HepG2 (cell line): ENCODE data around the gene SDR42E2. TPM values are rescaled to one million over a fixed set of nuclear protein-coding genes. Genes with fewer than 3 reads are reported as not detected.

Experiments
- ARID2 ChIP-seq: sonication (generic); formaldehyde crosslinking; IDR thresholded peaks from 2 replicates; pipeline ENCODE4 v1.8.1; 2022; ENCODE audit warnings: mild to moderate bottlenecking, missing genetic modification reagents, borderline replicate concordance
- CBX2 ChIP-seq, 2 experiments: fragments of 200-600 bp in 1 of 2; sonication (generic); formaldehyde crosslinking in 1 of 2; IDR thresholded peaks; 2 replicates each; pipeline versions ENCODE4 v1.7.0 to v1.8.1; 2018 to 2022; ENCODE audit warnings: low read depth in 2 of 2, low read length in 1 of 2, mild to moderate bottlenecking in 1 of 2, missing genetic modification reagents in 1 of 2
- HNRNPK ChIP-seq: fragments of 200-400 bp; formaldehyde crosslinking; IDR thresholded peaks from 2 replicates; pipeline ENCODE4 v1.6.1; 2018; ENCODE audit warnings: low read length, low read depth, moderate library complexity, mild to moderate bottlenecking; ENCODE audit not compliant: poor library complexity, severe bottlenecking
- IRF2 ChIP-seq: IDR thresholded peaks from 2 replicates; pipeline ENCODE4 v1.6.1; 2018; ENCODE audit warnings: missing genetic modification reagents, missing compliant biosample characterization
- JUN ChIP-seq: sonication (generic); formaldehyde crosslinking; IDR thresholded peaks from 2 replicates; pipeline ENCODE4 v1.4.0; 2020; ENCODE audit warnings: mild to moderate bottlenecking, missing genetic modification reagents
- MED1 ChIP-seq: sonication (generic); formaldehyde crosslinking; IDR thresholded peaks from 2 replicates; pipeline ENCODE4 v1.4.0; 2020; ENCODE audit warnings: missing genetic modification reagents
- NCOA1 ChIP-seq: sonication (generic); formaldehyde crosslinking; IDR thresholded peaks from 2 replicates; pipeline ENCODE4 v1.9.0; 2021; ENCODE audit warnings: missing genetic modification reagents
- NR2F1 ChIP-seq, 2 experiments: fragments of 450-650 bp in 1 of 2; formaldehyde crosslinking in 1 of 2; IDR thresholded peaks; 2 replicates each; pipeline versions ENCODE4 v1.5.0 to v1.6.1; 2016 to 2020; ENCODE audit warnings: mild to moderate bottlenecking in 1 of 2, missing compliant biosample characterization in 1 of 2, missing genetic modification reagents in 1 of 2, moderate library complexity in 1 of 2
- ZBTB1 ChIP-seq: sonication (generic); formaldehyde crosslinking; IDR thresholded peaks from 2 replicates; pipeline ENCODE4 v1.4.0; 2020; ENCODE audit warnings: missing genetic modification reagents, borderline replicate concordance
- ZBTB7B ChIP-seq: sonication (generic); formaldehyde crosslinking; IDR thresholded peaks from 2 replicates; pipeline ENCODE4 v1.4.0; 2020; ENCODE audit warnings: missing genetic modification reagents
- ZNF382 ChIP-seq: sonication (generic); formaldehyde crosslinking; IDR thresholded peaks from 2 replicates; pipeline ENCODE4 v1.5.0; 2020; ENCODE audit warnings: missing genetic modification reagents, mild to moderate bottlenecking, borderline replicate concordance
- ZNF558 ChIP-seq: sonication (generic); formaldehyde crosslinking; IDR thresholded peaks from 2 replicates; pipeline ENCODE4 v1.9.0; 2022; ENCODE audit warnings: mild to moderate bottlenecking, missing genetic modification reagents, borderline replicate concordance
- ZNF570 ChIP-seq: sonication (generic); formaldehyde crosslinking; IDR thresholded peaks from 2 replicates; pipeline ENCODE4 v1.4.0; 2020; ENCODE audit warnings: mild to moderate bottlenecking, missing genetic modification reagents, borderline replicate concordance
- ZSCAN20 ChIP-seq: sonication (generic); formaldehyde crosslinking; IDR thresholded peaks from 2 replicates; pipeline ENCODE4 v1.4.0; 2020; ENCODE audit warnings: missing genetic modification reagents, mild to moderate bottlenecking, borderline replicate concordance
- polyA plus RNA-seq, 8 experiments: library from polyadenylated mRNA; depleted of rRNA in 3 of 8; stranded (reverse) in 7 of 8; unstranded in 1 of 8; fragments of >200 nt; fragmentation: Illumina TruSeq in 4 of 8; extraction: Trizol in 4 of 8; gene quantifications; 2 replicates each; pipeline versions ENCODE4 v1.2.1 to v1.2.3, GENCODE V29; 2011 to 2016; ENCODE audit warnings: low read depth in 4 of 8, missing spikeins in 1 of 8, mixed read lengths in 1 of 8; ENCODE audit not compliant: insufficient read depth in 1 of 8
- total RNA-seq, 5 experiments: library from RNA; depleted of rRNA; stranded (reverse); fragments of >200 nt; fragmentation: Illumina TruSeq; extraction: Trizol; gene quantifications; 2 replicates each; pipeline ENCODE4 v1.2.3, GENCODE V29; 2016; ENCODE audit warnings: low read depth in 1 of 5
- TF ChIP-seq, protein P1 (sequence below): sonication (generic); formaldehyde crosslinking; IDR thresholded peaks from 2 replicates; pipeline ENCODE4 v1.4.0; 2020; ENCODE audit warnings: missing genetic modification reagents, borderline replicate concordance
- TF ChIP-seq, protein P2 (sequence below): sonication (generic); formaldehyde crosslinking; IDR thresholded peaks from 2 replicates; pipeline ENCODE4 v1.4.0; 2020; ENCODE audit warnings: missing genetic modification reagents
- TF ChIP-seq, protein P3 (sequence below): sonication (generic); formaldehyde crosslinking; IDR thresholded peaks from 2 replicates; pipeline ENCODE4 v1.8.1; 2023; ENCODE audit warnings: mild to moderate bottlenecking, inconsistent platforms, moderate library complexity, missing genetic modification reagents, borderline replicate concordance
- TF ChIP-seq, protein P4 (sequence below): sonication (generic); formaldehyde crosslinking; IDR thresholded peaks from 2 replicates; pipeline ENCODE4 v1.5.1; 2020; ENCODE audit warnings: missing genetic modification reagents, mild to moderate bottlenecking, borderline replicate concordance
- TF ChIP-seq, protein P5 (sequence below): sonication (generic); formaldehyde crosslinking; IDR thresholded peaks from 2 replicates; pipeline ENCODE4 v1.8.0; 2022; ENCODE audit warnings: missing genetic modification reagents, low read depth, mild to moderate bottlenecking, borderline replicate concordance

SDR42E2 gene
- total and polyA plus RNA-seq, 2 of the 13 experiments (the other 11 are each of a cell fraction or from before 2014, with no cell fraction given): 0.05 to 0.11 TPM

DNA sequence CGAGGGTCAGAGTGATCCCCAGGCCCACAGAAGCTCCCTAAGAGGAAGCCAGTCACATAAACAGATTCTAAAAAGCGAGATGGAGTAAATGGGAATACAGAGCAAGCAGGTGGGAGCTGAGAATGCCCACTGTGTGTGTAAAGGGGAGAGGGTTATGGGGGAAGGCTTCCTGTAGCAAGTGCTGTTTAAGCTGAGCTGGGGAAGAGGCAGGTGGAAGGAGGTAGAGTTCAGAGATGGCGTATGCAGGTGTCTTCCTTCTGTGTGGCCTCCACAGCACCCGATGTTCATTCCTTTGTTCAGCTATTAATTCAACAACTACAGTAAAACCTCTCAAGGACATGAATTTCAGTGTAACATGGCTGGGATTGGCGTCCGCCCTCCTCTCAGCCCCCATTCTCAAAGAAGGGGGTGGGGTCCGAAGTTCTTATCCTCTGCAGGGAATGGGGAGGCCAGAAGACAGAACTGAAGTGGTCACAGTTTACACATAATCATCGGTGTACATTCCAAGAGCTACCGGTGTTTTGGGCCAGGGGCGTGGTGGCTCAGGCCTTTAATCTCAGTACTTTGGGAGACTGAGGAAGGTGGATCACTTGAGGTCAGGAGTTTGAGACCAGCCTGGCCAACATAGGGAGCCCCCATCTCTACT lies 45.5 kb downstream of the SDR42E2 start (continued):
- TF ChIP-seq, protein P1, sequence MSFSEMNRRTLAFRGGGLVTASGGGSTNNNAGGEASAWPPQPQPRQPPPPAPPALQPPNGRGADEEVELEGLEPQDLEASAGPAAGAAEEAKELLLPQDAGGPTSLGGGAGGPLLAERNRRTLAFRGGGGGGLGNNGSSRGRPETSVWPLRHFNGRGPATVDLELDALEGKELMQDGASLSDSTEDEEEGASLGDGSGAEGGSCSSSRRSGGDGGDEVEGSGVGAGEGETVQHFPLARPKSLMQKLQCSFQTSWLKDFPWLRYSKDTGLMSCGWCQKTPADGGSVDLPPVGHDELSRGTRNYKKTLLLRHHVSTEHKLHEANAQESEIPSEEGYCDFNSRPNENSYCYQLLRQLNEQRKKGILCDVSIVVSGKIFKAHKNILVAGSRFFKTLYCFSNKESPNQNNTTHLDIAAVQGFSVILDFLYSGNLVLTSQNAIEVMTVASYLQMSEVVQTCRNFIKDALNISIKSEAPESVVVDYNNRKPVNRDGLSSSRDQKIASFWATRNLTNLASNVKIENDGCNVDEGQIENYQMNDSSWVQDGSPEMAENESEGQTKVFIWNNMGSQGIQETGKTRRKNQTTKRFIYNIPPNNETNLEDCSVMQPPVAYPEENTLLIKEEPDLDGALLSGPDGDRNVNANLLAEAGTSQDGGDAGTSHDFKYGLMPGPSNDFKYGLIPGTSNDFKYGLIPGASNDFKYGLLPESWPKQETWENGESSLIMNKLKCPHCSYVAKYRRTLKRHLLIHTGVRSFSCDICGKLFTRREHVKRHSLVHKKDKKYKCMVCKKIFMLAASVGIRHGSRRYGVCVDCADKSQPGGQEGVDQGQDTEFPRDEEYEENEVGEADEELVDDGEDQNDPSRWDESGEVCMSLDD (CRISPR knock-in tag): no peak
- TF ChIP-seq MED1 (0 out of 2 replicates have a peak, but pooled peaks have one; percentile 20), ZNF570 (CRISPR knock-in tag) (no peak), IRF2 (CRISPR knock-in tag) (no peak), HNRNPK (no peak), NR2F1 (CRISPR knock-in tag; IDR thresholded peaks at IDR 0.05) (no peak), CBX2 (IDR thresholded peaks at IDR 0.05; ENCODE audit: low read depth, low read length) (no peak), CBX2 (CRISPR knock-in tag; IDR thresholded peaks at IDR 0.05; ENCODE audit: low read depth) (no peak), JUN (no peak), ZNF382 (CRISPR knock-in tag) (no peak), NCOA1 (CRISPR knock-in tag) (no peak), ZNF558 (CRISPR knock-in tag) (no peak), ZBTB7B (CRISPR knock-in tag) (no peak), ZBTB1 (CRISPR knock-in tag) (no peak), ARID2 (no peak), ZSCAN20 (no peak)
- TF ChIP-seq, protein P2, sequence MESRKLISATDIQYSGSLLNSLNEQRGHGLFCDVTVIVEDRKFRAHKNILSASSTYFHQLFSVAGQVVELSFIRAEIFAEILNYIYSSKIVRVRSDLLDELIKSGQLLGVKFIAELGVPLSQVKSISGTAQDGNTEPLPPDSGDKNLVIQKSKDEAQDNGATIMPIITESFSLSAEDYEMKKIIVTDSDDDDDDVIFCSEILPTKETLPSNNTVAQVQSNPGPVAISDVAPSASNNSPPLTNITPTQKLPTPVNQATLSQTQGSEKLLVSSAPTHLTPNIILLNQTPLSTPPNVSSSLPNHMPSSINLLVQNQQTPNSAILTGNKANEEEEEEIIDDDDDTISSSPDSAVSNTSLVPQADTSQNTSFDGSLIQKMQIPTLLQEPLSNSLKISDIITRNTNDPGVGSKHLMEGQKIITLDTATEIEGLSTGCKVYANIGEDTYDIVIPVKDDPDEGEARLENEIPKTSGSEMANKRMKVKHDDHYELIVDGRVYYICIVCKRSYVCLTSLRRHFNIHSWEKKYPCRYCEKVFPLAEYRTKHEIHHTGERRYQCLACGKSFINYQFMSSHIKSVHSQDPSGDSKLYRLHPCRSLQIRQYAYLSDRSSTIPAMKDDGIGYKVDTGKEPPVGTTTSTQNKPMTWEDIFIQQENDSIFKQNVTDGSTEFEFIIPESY (CRISPR knock-in tag): no peak
- TF ChIP-seq, protein P3, sequence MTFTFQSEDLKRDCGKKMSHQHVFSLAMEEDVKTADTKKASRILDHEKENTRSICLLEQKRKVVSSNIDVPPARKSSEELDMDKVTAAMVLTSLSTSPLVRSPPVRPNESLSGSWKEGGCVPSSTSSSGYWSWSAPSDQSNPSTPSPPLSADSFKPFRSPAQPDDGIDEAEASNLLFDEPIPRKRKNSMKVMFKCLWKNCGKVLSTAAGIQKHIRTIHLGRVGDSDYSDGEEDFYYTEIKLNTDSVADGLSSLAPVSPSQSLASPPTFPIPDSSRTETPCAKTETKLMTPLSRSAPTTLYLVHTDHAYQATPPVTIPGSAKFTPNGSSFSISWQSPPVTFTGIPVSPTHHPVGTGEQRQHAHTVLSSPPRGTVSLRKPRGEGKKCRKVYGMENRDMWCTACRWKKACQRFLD (CRISPR knock-in tag): no peak
- TF ChIP-seq, protein P4, sequence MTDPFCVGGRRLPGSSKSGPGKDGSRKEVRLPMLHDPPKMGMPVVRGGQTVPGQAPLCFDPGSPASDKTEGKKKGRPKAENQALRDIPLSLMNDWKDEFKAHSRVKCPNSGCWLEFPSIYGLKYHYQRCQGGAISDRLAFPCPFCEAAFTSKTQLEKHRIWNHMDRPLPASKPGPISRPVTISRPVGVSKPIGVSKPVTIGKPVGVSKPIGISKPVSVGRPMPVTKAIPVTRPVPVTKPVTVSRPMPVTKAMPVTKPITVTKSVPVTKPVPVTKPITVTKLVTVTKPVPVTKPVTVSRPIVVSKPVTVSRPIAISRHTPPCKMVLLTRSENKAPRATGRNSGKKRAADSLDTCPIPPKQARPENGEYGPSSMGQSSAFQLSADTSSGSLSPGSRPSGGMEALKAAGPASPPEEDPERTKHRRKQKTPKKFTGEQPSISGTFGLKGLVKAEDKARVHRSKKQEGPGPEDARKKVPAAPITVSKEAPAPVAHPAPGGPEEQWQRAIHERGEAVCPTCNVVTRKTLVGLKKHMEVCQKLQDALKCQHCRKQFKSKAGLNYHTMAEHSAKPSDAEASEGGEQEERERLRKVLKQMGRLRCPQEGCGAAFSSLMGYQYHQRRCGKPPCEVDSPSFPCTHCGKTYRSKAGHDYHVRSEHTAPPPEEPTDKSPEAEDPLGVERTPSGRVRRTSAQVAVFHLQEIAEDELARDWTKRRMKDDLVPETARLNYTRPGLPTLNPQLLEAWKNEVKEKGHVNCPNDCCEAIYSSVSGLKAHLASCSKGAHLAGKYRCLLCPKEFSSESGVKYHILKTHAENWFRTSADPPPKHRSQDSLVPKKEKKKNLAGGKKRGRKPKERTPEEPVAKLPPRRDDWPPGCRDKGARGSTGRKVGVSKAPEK (CRISPR knock-in tag): no peak
- TF ChIP-seq, protein P5, sequence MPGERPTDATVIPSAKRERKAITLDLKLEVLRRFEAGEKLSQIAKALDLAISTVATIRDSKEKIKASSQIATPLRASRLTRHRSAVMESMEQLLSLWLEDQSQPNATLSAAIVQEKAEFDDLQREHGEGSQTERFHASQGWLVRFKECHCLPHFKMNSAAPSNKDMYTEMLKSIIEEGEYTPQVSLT (CRISPR knock-in tag): no peak
